Mucosa of gallbladder (tissue), 1 donor: Measurements from ENCODE around the gene RNF220. TPM values are rescaled to one million over a fixed set of nuclear protein-coding genes. Genes with fewer than 3 reads are reported as not detected.

Experiments used
- DNase-seq: peaks from one replicate; pipeline ENCODE4 v3.0.0-alpha.2; 2020; ENCODE audit warnings: low spot score
- total RNA-seq: library from RNA; stranded (reverse); gene quantifications from one replicate; pipeline ENCODE4 v1.2.1, GENCODE V29; 2021
- donor health status: DM: no; HTN: no; CAD: no.

Gene RNF220
- total RNA-seq, 1 donor from 2014 or later, result 68.1 TPM

DNA sequence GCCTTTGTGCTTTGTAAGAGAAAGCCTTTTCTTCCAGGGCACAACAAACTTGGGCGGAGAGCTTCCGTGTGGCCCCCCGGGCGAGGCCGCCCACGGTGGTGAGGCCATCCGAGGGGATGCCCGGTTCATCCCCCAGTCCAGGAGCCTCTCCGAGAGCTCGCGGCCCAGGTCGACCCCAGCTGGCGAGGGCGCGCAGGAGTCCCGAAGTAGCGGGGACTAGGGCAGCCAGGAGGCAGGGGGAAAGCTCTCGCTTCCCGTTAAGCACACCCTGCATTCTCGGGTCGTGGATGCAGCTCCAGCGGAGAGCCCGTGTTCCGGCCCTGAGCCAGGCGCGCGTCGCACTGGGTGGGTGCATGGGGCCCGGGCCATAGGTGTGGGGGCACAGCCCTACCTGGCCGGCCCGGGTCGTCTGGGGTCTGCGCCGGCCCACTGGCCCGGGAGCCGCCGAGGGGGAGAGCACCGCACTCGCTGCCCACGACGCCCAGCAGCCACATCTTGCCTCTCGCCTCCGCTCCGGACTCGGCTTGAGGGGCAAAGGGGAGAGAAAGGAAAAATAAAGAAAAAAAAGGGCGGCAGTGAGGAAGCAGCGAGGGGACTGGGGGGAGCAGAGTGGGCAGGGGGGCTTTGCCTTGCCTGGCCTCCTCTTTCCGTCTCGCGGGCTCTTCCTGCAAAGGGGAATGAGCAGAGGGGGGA lies 1.8 kb downstream of the RNF220 start:
- DNase-seq, result no peak

DNA sequence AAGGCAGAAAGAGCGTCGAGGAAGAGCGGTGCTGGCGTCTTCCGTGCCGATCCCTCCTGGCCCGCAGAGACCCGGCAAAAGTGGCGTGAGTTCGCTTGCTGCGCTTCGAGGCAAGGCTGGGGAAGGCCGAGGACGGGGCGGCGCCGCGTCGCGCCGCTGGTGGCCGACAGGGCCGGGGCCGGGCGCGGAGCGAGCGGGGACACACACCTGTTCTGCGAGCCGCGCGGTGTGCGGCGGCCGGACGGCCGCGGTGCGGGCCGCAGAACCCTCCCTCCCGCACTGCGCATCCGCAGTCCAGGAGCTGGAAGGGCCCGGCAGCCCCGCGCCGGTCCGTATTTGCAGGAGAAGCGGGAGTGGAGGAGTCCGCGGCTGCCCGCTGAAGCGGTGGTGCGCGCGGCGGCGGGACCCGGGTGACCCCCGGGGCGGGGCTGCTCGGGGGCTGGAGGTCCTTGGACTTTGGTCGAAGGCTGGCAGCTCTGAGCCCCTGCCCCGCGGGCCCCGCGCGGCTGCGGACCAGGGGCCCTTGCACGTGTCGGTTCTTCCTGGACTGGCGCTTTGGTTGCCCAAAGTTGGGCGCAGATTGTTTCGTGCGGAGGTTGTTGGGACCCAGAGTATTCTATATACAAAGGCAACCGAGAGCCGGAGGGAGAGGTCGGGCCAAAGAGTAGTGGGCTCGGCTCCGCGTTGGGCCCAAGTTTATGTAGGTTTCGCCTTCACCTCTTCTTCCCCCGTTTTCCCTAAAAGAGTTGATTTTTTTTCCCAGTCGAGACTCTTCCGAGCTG lies 2.6 kb downstream of the RNF220 start:
- no peak for DNase-seq

- DNase-seq, result no peak
Observed at GRCh38 chr1:44408212-44408582, 3.1 kb downstream of the RNF220 start.

DNA sequence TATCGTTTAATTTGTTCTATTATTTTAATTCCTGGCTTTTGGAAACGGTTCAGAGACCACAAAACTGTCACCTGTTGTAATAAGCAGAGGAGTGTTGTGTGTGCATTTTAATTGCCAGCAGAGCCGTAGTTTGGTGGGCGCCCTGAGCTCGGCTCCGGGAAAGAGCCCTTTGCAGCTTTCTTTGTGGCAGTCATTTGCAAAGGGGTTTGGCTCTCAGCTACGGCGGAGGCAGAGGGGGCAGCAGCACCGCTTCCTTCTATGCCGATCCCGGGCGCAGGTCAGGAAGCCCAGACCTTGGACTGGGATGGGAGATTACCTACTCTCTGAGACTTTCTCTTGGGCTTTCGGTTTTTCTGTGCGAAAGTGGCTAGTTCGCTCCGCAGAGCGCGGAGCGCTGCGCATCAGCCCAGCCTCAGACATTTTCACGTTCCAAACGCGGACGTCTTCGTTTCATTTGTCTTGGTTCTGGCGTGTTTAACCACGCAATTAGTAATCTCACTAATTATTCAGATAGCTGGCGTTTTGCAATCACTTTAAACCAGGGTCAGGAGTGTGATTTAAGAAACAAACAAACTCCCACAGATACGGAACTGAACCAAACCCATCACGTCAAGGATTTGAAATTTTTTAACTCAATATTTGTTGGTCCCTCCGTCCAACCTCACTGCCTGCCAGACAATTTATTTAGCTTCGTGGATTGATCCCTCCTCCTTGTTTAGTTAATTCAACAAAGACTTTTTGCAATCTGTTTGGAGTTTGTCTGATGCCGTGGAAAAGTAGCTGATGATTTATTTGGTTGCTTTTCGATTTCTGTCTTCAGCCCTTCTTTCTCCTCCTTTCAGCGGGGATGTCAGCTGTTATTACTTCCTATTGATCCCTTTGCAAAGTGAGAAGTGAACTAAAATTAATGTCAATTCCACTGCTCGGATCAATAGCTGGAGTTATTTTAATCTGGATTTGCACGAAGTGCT lies 3.9 kb downstream of the RNF220 start:
- DNase-seq, result no peak

- no peak for DNase-seq
Observed at GRCh38 chr1:44409757-44410156, 4.7 kb downstream of the RNF220 start.

GRCh38 chr1:44411861-44412260 lies 6.8 kb downstream of the RNF220 start:
- DNase-seq, result no peak

DNA sequence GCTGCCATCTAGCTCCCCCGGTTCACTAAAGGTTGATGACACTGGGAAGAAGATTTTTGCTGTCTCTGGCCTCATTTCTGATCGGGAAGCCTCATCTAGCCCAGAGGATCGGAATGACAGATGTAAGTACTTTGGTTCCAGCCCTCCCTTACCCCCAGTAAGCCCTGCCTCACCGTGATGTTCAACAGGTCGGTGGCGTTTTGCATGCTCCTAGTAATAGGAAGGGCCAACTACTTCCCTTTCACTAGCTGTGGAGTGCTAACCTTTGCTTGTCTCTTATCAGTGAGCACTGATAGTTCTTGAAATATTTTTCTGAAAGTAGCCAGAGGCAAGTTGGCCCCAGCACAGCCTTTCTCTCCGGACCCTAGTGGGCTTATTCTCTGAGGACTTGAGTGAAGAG lies 7.5 kb downstream of the RNF220 start:
- DNase-seq, result no peak

- no peak for DNase-seq
Observed at GRCh38 chr1:44413740-44414139, 8.7 kb downstream of the RNF220 start.

- no peak for DNase-seq
Observed at GRCh38 chr1:44415013-44415412, 10.0 kb downstream of the RNF220 start.

GRCh38 chr1:44416408-44416807 lies 11.4 kb downstream of the RNF220 start:
- DNase-seq, result no peak

GRCh38 chr1:44417351-44418021 lies 12.4 kb downstream of the RNF220 start:
- no peak for DNase-seq

DNA sequence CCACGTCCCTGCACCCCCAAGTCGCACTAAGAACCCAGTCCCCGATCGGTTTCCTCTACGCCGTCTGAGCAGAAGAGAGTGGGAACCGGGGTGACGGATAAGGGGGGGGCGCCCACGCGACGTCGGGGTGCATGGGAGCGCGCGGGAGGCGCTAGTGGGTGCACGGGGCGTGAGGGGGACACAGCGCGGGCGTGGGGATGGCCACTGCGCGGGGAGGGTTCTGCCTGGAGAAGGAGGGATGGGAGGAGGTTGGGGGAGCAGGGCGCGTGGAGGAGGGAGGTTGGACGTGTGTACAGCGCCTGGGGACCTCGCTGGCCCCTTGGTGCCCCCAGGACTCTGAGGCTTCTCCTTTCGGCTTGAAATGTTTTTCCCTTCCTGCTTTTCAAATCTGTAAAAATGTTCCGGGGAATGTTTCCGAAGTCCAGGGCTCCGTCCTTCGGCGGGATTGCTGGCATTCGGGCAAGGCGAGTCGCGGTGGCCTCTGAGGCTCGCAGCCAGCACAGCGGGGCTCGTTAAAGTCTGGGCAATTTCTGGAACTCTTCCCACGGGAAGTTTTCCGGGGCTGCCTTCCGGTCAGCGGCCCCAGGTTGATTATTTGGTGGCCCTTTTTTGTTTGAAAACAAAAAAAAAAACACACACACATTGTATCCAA lies 13.1 kb downstream of the RNF220 start:
- no peak for DNase-seq

- no peak for DNase-seq
Observed at GRCh38 chr1:44419901-44420300, 14.8 kb downstream of the RNF220 start.

GRCh38 chr1:44420535-44420934 lies 15.5 kb downstream of the RNF220 start:
- DNase-seq, result no peak

DNA sequence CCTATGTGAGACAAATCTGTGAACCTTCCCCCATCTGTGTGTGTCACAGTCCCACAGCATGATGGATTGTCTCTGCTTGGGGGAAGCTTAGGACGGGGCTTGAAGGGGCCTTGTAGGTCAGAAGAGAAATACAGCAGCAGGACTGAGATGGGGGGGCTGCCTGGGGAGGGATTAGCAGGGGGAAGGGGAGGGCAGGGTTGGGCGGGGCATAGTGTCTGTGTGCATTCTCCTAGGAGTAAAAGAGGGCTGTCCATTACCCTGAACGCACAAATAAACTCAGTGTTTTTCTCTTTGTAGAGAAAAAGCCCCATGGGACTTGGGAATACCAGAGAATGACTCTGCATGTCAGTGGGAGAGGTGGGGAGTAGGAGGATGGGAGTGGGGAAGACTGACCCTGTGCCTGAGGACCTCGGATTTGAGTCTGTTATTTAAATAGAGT lies 16.4 kb downstream of the RNF220 start:
- no peak for DNase-seq

DNA sequence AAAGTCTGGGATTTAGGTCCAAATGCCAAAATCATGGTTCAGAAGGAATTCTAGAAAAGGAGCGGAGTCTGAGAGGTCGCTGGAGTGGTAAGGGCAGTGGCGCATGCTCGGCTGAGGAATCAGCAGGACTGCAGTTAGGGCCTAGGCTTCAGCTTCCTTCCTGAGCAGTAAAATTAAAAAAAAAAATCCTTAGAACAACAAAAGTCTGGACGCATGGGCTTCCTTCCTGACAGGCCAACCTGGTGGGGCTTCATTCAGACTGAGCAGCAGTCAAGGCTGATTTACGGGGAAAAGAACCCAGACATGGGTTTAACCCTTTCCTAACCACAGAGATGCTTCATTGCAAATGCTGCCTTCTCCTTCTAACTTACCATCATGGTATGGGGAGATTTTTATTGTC lies 17.1 kb downstream of the RNF220 start:
- no peak for DNase-seq

DNA sequence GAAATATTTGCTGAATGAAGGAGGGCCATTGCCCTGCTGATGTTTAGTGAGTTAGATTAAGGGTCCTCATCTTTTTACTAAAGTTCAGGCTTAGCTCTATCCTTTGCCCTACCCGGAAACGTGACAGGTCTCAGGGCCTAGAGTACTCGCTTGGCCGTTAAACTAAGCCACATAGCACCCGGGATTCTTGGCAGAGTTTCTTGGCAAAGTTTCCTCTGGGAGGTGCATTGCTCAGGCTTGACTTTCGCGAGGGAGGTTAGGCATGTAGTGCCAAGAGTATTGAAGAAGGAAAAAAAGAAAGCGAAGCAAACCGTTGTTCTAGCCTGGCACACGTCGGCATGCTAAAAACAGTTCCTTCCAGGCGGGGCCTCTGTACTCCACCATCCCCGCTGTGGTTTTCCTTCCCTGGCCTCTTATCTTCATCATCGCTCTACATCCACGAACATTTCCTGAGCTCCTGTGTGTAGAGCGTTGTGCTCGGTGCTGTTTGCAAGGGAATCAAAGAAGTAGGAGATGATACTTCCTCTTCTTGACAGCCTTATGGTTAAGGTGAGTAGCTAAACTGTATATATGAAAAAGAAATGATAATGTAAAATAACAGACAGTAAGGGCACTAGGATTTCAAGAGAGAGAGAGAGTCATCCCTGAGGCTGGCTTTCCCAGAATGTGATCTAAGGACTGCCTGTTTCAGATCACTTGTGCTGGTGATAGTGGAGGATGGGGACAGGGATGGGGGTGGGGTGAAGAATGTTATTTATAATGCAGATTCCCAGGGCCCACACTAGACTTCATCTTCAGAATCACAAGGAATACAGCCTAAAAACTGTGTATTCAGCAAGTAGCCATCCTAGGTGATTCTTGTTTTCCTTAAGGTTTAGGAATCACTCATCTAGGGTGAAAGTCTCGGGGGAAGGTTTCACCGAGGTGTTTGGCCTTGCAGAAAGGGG lies 18.8 kb downstream of the RNF220 start:
- DNase-seq, result peak; percentile 77

- DNase-seq, result no peak
Observed at GRCh38 chr1:44424747-44425146, 19.7 kb downstream of the RNF220 start.

- no peak for DNase-seq
Observed at GRCh38 chr1:44425341-44426082, 20.5 kb downstream of the RNF220 start.
